ENCODE results near the gene RPL15.

Gene RPL15

DNA sequence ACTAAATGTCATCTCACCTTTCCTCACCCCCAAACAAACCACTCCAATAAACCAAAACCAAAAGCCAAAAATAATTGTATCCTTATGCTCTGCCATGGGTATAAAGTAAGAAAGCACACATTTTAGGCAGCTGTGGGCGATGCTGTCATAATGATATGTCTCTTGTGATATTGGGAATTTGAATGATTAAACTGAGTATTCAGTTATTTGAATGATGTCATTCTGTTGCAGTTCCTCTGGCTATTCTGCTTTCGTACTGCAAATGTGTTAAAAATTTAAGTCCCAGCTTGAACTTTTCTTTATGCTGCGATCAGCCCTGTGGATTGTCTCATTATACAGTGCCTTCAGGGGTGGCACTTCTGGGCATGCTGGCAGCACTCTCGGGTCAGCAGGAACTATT lies 17.3 kb downstream of the RPL15 start:
- no peak for DNase-seq

DNA sequence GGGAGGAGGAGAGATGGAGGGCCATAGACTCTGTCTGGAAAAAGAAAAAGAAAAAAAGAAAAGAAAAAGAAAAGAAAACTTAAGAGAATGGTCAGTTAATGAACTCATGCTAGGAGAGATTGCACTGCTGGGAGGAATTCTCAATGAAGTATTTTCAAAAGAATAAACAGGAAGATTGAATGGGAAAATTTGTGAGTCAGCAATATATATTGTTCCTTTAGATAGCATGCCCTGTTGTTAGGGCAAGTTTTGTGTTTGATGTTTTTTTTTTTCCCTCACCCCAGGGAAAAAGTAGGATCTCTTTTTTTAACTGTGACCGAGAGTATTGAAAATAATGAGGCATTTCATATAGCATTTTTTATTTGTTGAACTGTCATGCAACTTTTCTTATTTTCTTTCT lies 20.4 kb downstream of the RPL15 start:
- DNase-seq, result no peak

DNA sequence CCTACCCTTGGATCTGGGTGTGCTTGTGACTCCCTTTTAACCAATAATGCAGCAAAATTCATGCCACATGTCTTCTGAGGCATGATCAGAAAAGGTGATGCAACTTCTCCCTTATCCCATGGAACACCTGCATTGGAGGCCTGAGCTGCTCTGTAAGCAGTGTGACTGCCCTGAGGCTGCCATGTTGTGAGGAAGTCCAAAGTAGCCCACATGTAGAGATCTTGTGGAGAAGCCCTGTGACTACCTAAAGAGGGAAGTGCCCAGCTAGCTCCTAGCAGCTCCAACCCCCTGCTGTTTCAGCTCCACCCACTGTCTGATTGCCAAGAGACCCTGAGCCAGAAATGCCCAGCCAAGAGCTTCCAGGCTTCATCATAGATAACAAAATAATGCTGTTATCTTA lies 21.8 kb downstream of the RPL15 start:
- DNase-seq, result no peak

DNA sequence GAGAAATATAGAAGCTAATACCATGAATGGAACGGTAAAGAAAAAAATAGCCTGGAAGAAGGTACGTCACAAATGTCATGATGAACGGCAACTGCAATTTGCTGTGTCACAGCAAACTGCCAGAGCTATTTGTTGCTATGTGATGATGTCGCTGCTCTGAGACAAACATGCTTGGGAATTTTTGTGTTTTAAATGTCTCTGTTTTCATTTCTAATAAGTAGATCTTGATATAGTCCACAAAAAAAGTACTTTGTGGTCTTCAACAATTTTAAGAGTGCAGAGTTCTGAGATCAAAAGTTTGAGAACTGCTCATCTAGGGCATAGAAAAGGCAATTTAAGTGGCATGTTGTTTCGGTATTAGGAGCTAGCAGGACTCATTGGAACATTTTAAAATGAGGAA lies 23.8 kb downstream of the RPL15 start:
- no peak for DNase-seq

DNA sequence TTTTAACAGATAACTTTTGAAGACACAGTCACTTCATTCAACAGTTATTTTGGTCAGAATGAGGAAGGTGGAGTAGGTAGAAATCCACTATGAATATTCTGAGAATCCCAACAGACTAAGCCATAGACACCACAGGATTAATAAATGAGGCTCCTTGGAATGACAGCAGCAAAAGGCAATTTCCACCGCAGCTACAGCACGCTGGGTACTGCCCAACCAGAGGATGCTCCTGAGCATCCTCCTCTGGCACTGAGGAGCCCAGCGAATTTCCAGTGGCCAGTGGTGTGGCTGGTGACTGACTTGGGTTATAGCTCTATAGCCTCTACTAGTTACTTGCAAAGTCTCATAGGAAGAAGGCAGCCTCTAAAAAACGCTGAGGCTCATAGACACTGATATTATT lies 24.5 kb downstream of the RPL15 start:
- no peak for DNase-seq

DNA sequence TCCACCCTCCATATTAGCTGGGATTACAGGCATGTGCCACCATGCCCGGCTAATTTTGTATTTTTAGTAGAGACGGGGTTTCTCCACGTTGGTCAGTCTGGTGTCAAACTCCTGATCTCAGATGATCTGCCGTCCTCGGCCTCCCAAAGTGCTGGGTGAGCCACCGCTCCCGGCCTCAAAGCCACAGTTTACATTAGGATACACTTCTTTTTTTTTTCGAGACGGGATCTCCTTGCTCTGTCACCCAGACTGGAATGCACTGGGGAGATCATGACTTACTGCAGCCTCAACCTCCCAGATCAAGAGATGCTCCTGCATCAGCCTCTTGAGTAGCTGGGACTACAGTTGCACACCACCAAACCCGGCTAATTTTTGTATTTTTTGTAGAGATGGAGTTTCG lies 25.6 kb downstream of the RPL15 start:
- DNase-seq, result no peak

DNA sequence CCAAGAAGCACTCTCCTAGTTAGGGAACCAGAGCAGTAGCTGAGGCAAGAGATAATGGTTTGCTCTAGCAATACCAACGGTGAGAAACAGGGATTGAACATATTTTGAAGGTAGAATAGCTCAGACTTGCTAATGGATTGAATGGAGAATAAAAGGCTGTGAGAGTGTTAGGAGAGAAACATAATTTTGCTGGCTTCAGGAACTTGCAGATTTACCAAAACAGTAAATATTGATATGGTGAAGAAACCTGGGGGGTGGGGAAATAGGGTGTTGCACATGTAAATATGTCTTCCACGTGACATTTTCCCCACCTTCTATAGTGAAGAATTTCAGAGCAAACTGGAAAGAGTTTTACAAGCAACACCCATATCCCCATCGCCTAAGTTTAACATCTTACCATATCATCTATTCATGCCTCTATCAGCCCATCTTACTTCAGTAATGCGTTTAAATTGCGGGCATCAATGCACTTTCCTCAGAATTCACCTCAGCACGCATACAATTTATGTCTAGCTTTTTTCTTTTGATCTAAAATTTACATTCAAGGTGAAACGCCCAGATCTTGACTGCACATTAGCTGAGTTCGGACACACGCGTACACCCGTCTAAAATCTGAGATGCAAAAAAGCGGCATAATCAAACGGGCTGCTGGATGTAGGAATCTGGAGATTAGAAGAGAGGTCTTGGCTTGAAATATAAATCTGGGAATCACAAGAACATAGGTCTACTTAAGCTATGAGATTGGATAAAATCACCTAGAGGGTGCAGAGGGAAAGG lies 27.3 kb downstream of the RPL15 start:
- no peak for DNase-seq

DNA sequence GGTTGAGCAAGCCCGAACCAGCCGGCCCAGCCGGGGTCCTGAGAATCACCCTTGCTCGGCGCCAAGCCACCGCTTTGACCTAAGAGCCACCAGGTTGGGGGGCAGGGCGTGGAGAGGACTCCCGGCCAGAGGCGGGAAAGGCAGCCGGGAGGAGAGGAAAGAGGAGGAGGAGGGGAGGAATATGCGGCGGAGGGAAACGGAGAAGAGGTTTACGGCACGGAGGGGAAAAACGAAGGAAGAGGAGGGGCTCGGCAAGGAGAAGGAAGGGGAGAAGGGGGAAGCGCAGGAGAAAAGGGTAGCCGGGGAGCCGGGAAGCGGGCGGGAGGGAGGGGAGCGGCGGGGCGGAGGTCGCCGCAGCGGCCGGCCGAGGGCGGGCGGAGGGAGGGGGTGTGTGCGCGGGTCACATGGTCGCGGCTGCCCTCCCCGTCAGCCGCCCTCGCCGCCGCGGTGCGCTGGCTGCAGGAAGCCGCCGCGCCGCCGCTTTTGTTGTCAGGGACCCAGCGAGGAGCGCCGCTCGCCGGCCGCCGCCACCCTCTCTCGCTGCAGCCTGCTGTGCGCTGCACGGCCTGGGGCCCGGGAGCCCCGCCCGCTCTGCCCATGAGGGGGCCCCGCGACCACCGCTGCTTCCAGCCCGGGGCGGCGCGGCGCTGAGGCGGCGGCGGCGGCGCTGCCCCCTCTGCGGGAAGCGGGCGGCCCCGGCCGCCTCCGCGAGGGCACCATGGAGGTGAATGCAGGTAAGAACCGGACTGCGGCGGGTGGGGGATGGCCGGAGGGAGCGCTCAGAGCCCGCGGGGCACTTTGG lies 28.1 kb downstream of the RPL15 start, which contains the start of gene NR1D2:
TSS of gene NR1D2 (plus strand) at position 426 of the 802 bp plus-strand sequence. CDS start at position 719, 293 bp downstream.
- peak; percentile 79 for DNase-seq

DNA sequence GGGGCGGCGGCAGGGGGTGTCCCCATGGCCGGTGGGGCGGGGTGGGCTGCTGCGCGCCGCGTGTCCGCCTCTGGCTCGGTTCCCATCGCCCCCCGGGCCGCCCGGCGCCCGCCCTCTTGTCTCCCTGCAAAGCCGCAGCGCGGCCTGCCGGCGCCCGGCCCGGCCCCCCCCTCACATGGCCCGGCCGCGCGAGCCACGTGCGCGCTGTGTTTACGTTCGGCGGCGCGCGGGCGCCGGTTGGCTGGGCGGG lies 28.7 kb downstream of the RPL15 start:
- DNase-seq, result no peak

DNA sequence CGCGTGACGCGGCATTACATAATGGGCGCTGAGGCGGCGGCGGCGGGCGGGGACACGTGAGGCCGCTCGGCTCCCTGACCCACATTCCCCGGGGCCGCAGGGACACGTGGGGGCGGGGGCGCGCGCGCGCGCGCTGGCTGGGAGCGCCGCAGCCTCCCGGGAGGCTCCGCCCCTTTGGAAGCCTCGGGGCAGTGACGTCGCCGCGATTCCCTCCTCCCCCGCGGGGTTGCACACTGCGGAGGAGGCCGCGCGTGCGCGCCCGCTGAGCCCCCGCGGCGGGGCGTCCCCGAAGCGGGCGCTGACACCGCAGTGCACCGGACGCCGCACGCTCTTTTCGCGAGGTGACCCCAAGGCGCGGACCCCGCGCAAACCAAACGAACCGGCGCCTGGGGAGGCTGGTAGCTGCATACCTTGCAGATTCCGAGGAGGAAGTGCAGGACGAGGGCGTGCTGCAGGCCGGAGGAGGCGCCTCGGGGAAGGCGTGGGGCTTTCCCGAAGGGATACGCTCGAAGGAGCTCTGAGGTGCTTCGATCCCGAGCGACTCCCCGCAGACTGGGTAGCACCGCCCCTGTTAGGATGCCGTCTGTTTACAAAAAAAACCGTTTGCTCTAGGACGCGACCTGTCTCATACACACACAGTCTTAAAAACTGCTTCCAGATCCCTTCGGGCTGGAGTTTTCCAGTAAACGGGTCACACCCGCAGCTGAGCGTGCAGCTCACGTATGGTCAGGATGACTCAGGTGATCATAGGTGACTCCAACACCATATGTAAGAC lies 29.2 kb downstream of the RPL15 start:
- DNase-seq, result peak; percentile 96

DNA sequence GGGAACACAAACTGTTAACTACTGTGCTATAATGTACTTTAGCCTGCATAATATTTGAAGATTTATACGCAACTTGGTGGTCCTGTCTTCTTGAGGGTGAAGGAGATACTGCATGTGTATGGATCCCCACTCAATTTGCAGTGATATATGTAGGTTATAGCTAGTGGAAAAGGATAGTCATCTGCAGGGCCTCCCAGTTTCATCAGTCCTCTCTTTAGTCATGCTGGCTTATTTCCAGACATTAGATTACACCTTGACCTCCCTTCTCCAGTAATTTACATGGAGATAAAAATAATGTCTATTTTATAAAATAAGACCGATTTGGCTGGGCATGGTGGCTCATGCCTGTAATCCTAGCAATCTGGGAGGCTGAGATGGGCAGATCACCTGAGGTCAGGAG lies 31.8 kb downstream of the RPL15 start:
- no peak for DNase-seq

DNA sequence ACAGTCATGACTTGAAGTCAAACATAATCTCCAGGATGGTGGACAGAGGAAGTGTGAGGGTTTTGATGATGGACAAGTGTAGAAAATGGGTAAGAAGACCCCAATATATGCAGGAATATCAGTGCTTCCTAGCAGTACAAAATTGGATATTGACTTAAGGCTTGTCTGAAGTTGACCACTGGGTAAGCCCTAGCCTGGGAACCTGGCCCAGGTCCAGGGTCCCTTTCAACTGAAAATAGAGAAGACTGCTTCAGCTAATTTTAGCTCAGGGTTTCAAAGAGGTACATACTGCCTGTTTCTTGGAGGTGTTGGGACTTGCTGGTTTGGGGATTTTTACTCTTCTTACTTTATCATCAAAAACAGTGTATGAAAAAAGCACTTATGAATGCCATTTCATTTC lies 32.9 kb downstream of the RPL15 start:
- no peak for DNase-seq

DNA sequence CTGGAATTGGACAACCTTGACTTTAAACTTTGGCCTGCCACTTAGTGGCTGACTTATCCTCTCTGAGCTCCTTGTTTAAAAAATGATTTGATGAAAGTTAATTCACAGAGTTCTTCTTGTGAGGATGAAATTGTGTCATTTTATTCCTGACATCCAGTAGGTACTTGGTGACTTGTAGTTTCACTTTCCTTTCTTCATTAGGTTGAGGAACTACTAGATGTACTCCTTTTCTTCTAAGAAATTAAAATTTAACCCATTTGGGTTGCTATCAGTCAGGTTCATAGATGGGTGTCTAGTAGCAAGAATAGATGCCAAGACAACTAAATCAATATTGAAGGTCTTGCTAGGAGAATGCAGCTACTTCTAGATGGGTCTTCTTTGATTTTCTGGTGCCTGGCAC lies 33.4 kb downstream of the RPL15 start:
- DNase-seq, result no peak

DNA sequence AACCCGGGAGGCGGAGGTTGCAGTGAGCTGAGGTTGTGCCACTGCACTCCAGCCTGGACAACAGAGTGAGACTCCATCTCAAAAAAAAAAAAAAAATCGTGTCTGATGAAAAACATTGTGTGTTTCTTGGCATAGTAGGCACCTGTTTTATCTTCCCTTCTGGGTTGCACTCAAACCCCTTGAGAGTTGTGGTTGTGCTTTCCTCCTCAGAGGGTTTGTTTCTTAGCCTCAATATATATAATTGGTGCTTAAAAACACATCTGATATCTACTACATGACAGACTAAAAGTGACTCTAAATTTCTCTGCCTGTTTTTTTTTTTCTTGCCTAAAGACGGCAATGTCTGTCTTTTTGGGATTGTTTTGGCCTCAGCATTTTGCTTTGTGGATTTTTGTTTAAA lies 35.7 kb downstream of the RPL15 start:
- no peak for DNase-seq

DNA sequence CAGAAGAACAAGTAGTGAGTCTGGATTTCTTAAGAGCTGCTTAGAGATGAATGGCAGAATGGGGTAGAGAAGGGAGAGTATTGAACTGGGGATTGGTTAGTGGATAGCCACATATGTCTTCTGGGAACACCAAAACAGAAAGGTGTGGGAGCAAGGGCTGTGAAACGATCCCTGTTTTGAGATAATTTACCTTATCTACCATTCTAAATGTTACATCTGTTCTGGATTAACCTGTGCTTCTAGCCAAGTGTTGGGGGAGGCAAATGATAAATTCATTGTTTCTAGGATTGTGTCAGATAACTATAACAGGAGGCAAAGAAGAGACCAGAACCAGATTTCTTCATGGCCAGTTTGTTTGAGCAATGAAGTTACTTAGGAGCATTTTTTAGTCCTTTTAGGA lies 36.6 kb downstream of the RPL15 start:
- DNase-seq, result no peak

DNA sequence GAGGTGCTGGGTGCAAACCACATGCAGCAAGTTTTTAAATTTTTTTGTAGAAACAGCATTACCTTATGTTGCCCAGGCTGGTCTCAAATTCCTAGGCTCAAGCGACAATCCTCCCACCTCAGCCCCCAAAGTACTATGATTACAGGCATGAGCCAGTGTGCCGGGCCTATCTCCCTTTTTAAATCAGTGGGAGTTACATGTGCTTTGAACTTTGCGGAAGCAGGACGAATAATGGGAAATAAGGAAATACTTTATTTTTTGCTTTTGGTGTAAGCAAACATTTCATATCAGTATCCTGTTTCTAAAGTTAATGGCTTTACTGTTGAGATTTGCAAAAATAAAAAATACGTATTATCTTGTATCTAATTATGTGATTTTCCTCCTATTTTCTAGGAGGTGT lies 37.2 kb downstream of the RPL15 start:
- no peak for DNase-seq

DNA sequence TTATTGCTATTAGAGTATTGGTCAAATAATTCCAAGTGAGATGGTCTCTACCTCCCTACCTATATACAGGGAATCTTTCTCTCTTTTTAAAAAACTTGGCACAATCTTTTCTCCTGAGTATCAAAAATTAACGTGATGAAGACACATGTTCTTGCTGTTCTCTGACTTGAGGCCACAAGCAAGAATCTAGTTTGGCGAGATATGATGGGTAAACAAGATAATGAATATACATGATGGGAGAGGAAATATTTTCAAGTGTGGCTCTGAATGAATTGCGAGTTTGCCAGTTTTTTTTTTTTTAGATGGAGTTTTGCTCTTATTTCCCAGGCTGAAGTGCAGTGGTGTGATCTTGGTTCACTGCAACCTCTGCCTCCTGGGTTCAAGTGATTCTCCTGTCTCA lies 39.8 kb downstream of the RPL15 start:
- DNase-seq, result no peak

DNA sequence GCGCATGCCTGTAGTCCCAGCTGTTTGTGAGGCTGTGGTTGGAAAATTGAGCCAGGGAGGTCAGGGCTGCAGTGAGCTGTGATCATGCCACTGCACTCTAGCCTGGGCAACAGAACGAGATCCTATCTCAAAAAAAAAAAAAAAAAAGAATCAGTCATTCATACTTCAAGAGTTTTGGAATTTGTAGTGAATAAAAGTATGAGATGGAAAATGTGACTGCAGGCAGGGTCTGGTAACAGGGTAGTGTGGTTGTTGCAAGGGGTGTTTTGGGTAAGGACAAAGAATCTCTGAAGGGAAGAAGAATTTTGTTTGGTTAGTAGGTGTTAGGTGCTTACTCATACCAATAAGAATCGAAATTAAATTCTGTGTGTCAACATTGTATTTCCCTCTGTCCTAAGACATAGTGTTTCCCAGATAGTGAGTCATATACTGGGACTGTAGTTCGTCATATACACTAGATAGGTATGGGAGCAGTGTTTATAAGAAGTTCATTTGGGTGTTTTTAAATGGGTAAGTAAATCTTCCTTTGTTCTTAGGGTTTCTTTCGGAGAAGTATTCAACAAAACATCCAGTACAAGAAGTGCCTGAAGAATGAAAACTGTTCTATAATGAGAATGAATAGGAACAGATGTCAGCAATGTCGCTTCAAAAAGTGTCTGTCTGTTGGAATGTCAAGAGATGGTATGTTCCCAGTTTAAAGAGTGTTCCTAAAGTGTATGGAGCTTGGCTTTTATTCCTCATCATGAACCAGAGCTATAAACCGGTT lies 42.4 kb downstream of the RPL15 start:
- no peak for DNase-seq

DNA sequence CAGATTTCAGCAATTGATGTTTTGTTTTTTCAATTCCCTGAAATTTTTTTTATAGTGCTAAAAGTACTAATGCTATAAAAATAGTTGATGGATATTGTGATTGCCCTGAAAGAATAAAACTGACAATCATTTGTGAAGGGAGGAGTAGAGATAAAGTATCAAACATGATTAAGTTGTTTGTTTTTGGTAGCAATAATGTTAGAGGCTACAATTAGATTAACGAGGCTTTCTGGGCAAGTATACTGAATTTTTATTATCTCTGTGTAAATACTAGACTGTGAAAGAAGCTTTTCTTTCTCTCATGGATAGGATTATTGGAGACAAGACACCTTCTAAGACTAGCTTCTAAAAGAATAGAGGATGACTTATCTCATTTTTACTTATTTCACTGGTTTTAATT lies 43.7 kb downstream of the RPL15 start:
- no peak for DNase-seq

DNA sequence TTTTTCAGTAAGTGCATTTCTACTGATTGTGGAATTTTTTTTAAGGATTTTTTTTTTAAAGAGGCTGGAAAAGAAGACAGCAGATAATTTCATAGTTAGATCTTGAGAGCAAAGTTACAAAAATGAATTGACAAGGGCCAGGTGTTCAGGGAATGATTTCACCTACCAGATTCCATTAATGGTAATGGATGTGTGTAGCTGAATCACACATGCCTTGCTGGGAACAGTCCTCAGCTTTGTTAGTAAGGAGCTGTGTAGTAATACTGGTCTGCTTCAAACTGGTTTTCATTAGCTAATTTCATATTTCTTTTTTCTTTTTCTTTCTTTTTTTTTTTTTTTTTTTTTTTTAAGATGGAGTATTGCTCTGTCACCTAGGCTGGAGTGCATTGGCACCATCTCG lies 44.1 kb downstream of the RPL15 start:
- no peak for DNase-seq

DNA sequence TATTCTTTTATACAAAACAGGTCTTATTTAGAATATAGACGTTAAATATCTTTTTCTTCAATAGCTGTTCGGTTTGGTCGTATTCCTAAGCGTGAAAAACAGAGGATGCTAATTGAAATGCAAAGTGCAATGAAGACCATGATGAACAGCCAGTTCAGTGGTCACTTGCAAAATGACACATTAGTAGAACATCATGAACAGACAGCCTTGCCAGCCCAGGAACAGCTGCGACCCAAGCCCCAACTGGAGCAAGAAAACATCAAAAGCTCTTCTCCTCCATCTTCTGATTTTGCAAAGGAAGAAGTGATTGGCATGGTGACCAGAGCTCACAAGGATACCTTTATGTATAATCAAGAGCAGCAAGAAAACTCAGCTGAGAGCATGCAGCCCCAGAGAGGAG lies 45.0 kb downstream of the RPL15 start:
- DNase-seq, result no peak

DNA sequence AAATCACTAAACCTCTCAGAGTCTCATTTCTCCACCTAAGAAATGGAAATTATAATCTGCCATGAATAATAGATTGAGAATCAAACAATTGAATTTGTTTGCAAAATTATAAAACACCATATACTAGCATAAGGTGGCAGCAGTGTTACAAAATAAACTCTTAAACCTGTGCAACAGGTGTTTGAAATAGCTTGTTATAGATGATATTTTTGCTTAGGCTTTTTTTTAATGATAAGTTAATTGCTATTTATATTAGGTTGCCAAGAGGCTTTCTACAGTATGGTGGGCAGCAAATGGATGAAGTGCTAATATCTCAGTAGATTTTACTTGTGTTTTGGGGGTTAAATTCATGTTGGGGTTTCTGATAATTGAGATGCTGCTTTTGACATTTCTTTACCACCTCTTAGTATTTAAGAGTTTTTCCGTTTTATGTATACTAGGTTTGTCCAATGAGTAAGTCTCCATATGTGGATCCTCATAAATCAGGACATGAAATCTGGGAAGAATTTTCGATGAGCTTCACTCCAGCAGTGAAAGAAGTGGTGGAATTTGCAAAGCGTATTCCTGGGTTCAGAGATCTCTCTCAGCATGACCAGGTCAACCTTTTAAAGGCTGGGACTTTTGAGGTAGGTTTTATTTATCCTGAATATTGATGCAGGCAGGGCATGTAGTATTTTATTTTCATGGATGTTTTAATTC lies 47.8 kb downstream of the RPL15 start:
- no peak for DNase-seq

DNA sequence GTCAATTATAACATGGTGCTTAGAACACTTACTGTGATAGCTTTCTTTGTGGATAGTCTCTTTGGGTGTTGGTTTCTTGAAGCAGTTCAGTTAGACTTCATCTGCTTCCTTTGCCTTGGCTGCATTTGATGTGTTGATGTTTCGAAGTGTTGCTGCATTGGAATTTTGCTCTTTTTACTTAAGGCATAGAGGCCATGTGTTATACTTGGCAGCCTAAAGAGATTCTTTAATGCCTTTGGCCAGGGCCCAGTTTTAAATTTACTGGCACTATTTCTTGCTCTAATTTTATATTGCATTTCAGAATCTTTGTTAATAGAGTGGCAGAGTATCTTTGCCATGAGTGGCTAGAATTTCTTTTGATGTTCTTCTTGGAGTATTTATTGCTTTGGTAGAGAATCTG lies 49.4 kb downstream of the RPL15 start:
- DNase-seq, result no peak

Measured in activated gamma-delta T cell treated with Interleukin-2 at 50 U/mL for 16 hours (primary cell).